ENCODE measurements around the gene LGALS12. TPM values are rescaled to one million over a fixed set of nuclear protein-coding genes. Genes with fewer than 3 reads are reported as not detected.

Gene LGALS12
- total and polyA plus RNA-seq, 10 of the 15 experiments (the other 5 are each of a cell fraction or from before 2014, with no cell fraction given) = not detected

DNA sequence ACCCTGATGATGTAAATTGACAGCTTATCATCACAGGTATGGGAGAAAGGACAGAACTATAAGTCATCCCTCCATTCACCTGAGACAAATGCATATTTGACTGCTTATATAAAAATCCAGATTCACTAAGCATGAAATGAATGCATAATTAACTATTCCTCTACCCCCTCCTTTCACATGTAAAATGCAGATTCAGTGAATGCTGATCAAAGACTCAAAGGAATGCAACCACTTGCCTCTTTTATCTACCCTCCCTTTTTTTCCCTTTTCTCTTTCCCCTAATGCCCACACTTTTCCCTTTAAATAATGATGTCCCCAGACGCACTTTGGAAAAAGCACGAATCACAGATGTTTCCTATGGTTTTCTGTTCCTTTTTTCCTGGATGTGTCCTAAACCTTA, 26.2 kb downstream of the LGALS12 start:
- SMC1A ChIA-PET (ENCODE audit: uncharacterized antibody, unreplicated experiment) = interaction anchor here (0.8 to 2.2 kb wide), 3 partner anchors 17 to 53 kb away, joined by 3 to 6 read pairs (median 3); no protein-coding TSS in a partner anchor
- H3K36me3 ChIP-seq (ENCODE audit: control insufficient read depth in 2 of 2, insufficient read depth in 2 of 2, low read length in 1 of 2) = no peaks in the 10 kb centered on the region
- in situ Hi-C loops (cut with MboI) = no loop called here
- no peak for FAIRE-seq
- H3K9ac ChIP-seq (ENCODE audit: control insufficient read depth, insufficient read depth, low read length) = no peak overlapping the region
- H3K4me2 ChIP-seq (ENCODE audit: control insufficient read depth, insufficient read depth) = no peak overlapping the region
- no peak overlapping the region for H2AFZ ChIP-seq (ENCODE audit: control insufficient read depth, low read depth, low read length)
- WGBS (ENCODE audit: insufficient coverage, insufficient replicate concordance, low lambda C conversion rate, missing lambda C conversion rate) = 100% methylated on average over 2 of the region's 2 CpGs
- RAD21 ChIA-PET (ENCODE audit: unreplicated experiment) = interaction anchor here (1.0 to 2.2 kb wide), 2 partner anchors 31 to 35 kb away, joined by 3 to 7 read pairs; partner anchors contain the start of gene PLAAT2
- H3K4me3 ChIP-seq = no peak overlapping the region
- no peak overlapping the region for H3K27ac ChIP-seq (ENCODE audit: control insufficient read depth, insufficient read depth)
- BruUV-seq (replicated peaks) = no TSS peak
- no peaks in the 10 kb centered on the region for H3K79me2 ChIP-seq (ENCODE audit: control insufficient read depth, insufficient read depth, low read length)
- no peaks in the 10 kb centered on the region for H3K9me3 ChIP-seq (replicated peaks; ENCODE audit: control insufficient read depth, insufficient read depth, low read length)
- no peaks in the 10 kb centered on the region for H3K27me3 ChIP-seq (replicated peaks in 1 of 2; ENCODE audit: control insufficient read depth in 2 of 2, insufficient read depth in 2 of 2, low read length in 1 of 2)
- intact Hi-C loops (cut with micrococcal nuclease; ENCODE audit: unreplicated experiment) = no loop called here
- POLR2A ChIA-PET = no interaction called here
- H4K20me1 ChIP-seq (ENCODE audit: control insufficient read depth, insufficient read depth) = no peaks in the 10 kb centered on the region
- CTCF ChIA-PET = interaction anchor here (0.8 to 3.2 kb wide), 4 partner anchors 25 to 131 kb away, joined by 3 to 9 read pairs (median 5); no protein-coding TSS in a partner anchor
- no peak for ATAC-seq
- peaks cover 31% of the 10 kb centered on the region for H3K4me1 ChIP-seq (ENCODE audit: control insufficient read depth, insufficient read depth, low read length)
- no peak for DNase-seq (ENCODE audit: low read depth, low spot score)
- TF ChIP-seq, protein P1, sequence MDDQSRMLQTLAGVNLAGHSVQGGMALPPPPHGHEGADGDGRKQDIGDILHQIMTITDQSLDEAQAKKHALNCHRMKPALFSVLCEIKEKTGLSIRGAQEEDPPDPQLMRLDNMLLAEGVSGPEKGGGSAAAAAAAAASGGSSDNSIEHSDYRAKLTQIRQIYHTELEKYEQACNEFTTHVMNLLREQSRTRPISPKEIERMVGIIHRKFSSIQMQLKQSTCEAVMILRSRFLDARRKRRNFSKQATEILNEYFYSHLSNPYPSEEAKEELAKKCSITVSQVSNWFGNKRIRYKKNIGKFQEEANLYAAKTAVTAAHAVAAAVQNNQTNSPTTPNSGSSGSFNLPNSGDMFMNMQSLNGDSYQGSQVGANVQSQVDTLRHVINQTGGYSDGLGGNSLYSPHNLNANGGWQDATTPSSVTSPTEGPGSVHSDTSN (IDR thresholded peaks at IDR 0.05; ENCODE audit: insufficient replicate concordance, low read depth, low read length) = no peak
- TF ChIP-seq MTA3 (IDR thresholded peaks at IDR 0.05; ENCODE audit: borderline replicate concordance, low read length) = no peak
- no peak for TF ChIP-seq SREBF1 (IDR thresholded peaks at IDR 0.05; ENCODE audit: low read length)
- TF ChIP-seq, protein P2, sequence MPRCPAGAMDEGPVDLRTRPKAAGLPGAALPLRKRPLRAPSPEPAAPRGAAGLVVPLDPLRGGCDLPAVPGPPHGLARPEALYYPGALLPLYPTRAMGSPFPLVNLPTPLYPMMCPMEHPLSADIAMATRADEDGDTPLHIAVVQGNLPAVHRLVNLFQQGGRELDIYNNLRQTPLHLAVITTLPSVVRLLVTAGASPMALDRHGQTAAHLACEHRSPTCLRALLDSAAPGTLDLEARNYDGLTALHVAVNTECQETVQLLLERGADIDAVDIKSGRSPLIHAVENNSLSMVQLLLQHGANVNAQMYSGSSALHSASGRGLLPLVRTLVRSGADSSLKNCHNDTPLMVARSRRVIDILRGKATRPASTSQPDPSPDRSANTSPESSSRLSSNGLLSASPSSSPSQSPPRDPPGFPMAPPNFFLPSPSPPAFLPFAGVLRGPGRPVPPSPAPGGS (IDR thresholded peaks at IDR 0.05; ENCODE audit: borderline replicate concordance, insufficient read depth, low read depth, low read length, poor library complexity, severe bottlenecking) = no peak
- TF ChIP-seq, protein P3, sequence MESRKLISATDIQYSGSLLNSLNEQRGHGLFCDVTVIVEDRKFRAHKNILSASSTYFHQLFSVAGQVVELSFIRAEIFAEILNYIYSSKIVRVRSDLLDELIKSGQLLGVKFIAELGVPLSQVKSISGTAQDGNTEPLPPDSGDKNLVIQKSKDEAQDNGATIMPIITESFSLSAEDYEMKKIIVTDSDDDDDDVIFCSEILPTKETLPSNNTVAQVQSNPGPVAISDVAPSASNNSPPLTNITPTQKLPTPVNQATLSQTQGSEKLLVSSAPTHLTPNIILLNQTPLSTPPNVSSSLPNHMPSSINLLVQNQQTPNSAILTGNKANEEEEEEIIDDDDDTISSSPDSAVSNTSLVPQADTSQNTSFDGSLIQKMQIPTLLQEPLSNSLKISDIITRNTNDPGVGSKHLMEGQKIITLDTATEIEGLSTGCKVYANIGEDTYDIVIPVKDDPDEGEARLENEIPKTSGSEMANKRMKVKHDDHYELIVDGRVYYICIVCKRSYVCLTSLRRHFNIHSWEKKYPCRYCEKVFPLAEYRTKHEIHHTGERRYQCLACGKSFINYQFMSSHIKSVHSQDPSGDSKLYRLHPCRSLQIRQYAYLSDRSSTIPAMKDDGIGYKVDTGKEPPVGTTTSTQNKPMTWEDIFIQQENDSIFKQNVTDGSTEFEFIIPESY (IDR thresholded peaks at IDR 0.05) = no peak
- no peak for TF ChIP-seq FOXK2 (IDR thresholded peaks at IDR 0.05)
- TF ChIP-seq, protein P4, sequence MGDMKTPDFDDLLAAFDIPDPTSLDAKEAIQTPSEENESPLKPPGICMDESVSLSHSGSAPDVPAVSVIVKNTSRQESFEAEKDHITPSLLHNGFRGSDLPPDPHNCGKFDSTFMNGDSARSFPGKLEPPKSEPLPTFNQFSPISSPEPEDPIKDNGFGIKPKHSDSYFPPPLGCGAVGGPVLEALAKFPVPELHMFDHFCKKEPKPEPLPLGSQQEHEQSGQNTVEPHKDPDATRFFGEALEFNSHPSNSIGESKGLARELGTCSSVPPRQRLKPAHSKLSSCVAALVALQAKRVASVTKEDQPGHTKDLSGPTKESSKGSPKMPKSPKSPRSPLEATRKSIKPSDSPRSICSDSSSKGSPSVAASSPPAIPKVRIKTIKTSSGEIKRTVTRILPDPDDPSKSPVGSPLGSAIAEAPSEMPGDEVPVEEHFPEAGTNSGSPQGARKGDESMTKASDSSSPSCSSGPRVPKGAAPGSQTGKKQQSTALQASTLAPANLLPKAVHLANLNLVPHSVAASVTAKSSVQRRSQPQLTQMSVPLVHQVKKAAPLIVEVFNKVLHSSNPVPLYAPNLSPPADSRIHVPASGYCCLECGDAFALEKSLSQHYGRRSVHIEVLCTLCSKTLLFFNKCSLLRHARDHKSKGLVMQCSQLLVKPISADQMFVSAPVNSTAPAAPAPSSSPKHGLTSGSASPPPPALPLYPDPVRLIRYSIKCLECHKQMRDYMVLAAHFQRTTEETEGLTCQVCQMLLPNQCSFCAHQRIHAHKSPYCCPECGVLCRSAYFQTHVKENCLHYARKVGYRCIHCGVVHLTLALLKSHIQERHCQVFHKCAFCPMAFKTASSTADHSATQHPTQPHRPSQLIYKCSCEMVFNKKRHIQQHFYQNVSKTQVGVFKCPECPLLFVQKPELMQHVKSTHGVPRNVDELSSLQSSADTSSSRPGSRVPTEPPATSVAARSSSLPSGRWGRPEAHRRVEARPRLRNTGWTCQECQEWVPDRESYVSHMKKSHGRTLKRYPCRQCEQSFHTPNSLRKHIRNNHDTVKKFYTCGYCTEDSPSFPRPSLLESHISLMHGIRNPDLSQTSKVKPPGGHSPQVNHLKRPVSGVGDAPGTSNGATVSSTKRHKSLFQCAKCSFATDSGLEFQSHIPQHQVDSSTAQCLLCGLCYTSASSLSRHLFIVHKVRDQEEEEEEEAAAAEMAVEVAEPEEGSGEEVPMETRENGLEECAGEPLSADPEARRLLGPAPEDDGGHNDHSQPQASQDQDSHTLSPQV (IDR thresholded peaks at IDR 0.05) = no peak
- no peak for TF ChIP-seq GATAD2B (conservative IDR thresholded peaks at IDR 0.05; ENCODE audit: low read depth)
- no peak for TF ChIP-seq NR2F1 (conservative IDR thresholded peaks at IDR 0.05)
- TF ChIP-seq LARP7 (IDR thresholded peaks at IDR 0.05) = no peak
- no peak for TF ChIP-seq ZSCAN29 (IDR thresholded peaks at IDR 0.05)
- TF ChIP-seq, protein P5, sequence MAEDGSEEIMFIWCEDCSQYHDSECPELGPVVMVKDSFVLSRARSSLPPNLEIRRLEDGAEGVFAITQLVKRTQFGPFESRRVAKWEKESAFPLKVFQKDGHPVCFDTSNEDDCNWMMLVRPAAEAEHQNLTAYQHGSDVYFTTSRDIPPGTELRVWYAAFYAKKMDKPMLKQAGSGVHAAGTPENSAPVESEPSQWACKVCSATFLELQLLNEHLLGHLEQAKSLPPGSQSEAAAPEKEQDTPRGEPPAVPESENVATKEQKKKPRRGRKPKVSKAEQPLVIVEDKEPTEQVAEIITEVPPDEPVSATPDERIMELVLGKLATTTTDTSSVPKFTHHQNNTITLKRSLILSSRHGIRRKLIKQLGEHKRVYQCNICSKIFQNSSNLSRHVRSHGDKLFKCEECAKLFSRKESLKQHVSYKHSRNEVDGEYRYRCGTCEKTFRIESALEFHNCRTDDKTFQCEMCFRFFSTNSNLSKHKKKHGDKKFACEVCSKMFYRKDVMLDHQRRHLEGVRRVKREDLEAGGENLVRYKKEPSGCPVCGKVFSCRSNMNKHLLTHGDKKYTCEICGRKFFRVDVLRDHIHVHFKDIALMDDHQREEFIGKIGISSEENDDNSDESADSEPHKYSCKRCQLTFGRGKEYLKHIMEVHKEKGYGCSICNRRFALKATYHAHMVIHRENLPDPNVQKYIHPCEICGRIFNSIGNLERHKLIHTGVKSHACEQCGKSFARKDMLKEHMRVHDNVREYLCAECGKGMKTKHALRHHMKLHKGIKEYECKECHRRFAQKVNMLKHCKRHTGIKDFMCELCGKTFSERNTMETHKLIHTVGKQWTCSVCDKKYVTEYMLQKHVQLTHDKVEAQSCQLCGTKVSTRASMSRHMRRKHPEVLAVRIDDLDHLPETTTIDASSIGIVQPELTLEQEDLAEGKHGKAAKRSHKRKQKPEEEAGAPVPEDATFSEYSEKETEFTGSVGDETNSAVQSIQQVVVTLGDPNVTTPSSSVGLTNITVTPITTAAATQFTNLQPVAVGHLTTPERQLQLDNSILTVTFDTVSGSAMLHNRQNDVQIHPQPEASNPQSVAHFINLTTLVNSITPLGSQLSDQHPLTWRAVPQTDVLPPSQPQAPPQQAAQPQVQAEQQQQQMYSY (CRISPR knock-in tag; IDR thresholded peaks at IDR 0.05) = no peak

All from GM12878 (cell line).